Stomach (tissue), 4 donors: ENCODE data around the gene TBC1D9B.

ENCODE experiments used
- CTCF ChIP-seq, 7 experiments: fragments of 450-650 bp in 4 of 7; fragments of 200-600 bp in 3 of 7; sonication (generic) in 3 of 7; IDR thresholded peaks; one replicate each; pipeline ENCODE4 v1.5.1; 2016 to 2019; ENCODE audit warnings: antibody characterized with exemption in 7 of 7, control low read depth in 2 of 7, mild to moderate bottlenecking in 1 of 7
- POLR2A ChIP-seq, 4 donors: fragments of 450-650 bp; IDR thresholded peaks; one replicate each; pipeline ENCODE4 v1.6.1; 2016; ENCODE audit warnings: antibody characterized with exemption in 4 of 4, control low read depth in 2 of 4, mild to moderate bottlenecking in 1 of 4, moderate library complexity in 1 of 4
- POLR2AphosphoS5 ChIP-seq, 3 donors: sonication (generic); formaldehyde crosslinking; IDR thresholded peaks; one replicate each; pipeline ENCODE4 v1.6.1; 2016; ENCODE audit warnings: antibody characterized with exemption in 3 of 3

- TF ChIP-seq CTCF (IDR thresholded peaks at IDR 0.05) = no peak
- no peak for TF ChIP-seq POLR2A (IDR thresholded peaks at IDR 0.05)
- TF ChIP-seq POLR2AphosphoS5 (IDR thresholded peaks at IDR 0.05) = no peak
These were observed 7.8 kb upstream of the TBC1D9B start for GRCh38 chr5:179915406-179915935.
